HEK293T (cell line): Measurements from ENCODE around the gene SMIM44.
"Not testable (repeated sequence)": the region's sequence is repeated elsewhere in the genome, so short reads cannot be mapped to it uniquely, and the experiment has no call there.

ENCODE experiments used
- CTCF ChIA-PET: fragments of 350-600 bp; formaldehyde crosslinking; extraction: SDS; loops from one replicate; lab custom pipeline; 2021; ENCODE audit warnings: antibody characterized with exemption, inconsistent platforms; lab: Yijun Ruan, JAX
- POLR2A ChIA-PET: fragments of 350-600 bp; formaldehyde crosslinking; extraction: SDS; loops from one replicate; lab custom pipeline; 2020; ENCODE audit warnings: antibody characterized with exemption, inconsistent platforms; lab: Yijun Ruan, JAX
- DNase-seq: peaks from one replicate; pipeline ENCODE4 v3.0.0; 2012; ENCODE audit warnings: mixed read lengths; ENCODE audit errors: extremely low spot score
- ARNT ChIP-seq: fragments of 450-650 bp; IDR thresholded peaks from 2 replicates; pipeline ENCODE4 v1.6.1; 2017; ENCODE audit warnings: mild to moderate bottlenecking
- BHLHE40 ChIP-seq: fragments of 450-650 bp; IDR thresholded peaks from 2 replicates; pipeline ENCODE4 v1.6.1; 2016; ENCODE audit warnings: mild to moderate bottlenecking, moderate library complexity, borderline replicate concordance
- CTBP1 ChIP-seq: fragments of 450-650 bp; IDR thresholded peaks from 2 replicates; pipeline ENCODE4 v1.6.1; 2016; ENCODE audit warnings: borderline replicate concordance
- ELF4 ChIP-seq: fragments of 450-650 bp; IDR thresholded peaks from 2 replicates; pipeline ENCODE4 v1.6.1; 2017; ENCODE audit warnings: antibody characterized with exemption
- FOXA1 ChIP-seq: fragments of 450-650 bp; IDR thresholded peaks from 2 replicates; pipeline ENCODE4 v1.6.1; 2016; ENCODE audit warnings: mild to moderate bottlenecking
- FOXK2 ChIP-seq: fragments of 450-650 bp; IDR thresholded peaks from 2 replicates; pipeline ENCODE4 v1.6.1; 2016; ENCODE audit warnings: mild to moderate bottlenecking
- FOXM1 ChIP-seq: fragments of 450-650 bp; IDR thresholded peaks from 2 replicates; pipeline ENCODE4 v1.6.1; 2017; ENCODE audit warnings: mild to moderate bottlenecking, borderline replicate concordance
- HDGF ChIP-seq: fragments of 450-650 bp; IDR thresholded peaks from 2 replicates; pipeline ENCODE4 v1.6.1; 2017; ENCODE audit warnings: antibody characterized with exemption, borderline replicate concordance
- L3MBTL2 ChIP-seq: fragments of 450-650 bp; conservative IDR thresholded peaks from 2 replicates; pipeline ENCODE4 v1.6.1; 2016; ENCODE audit warnings: mild to moderate bottlenecking
- LEF1 ChIP-seq: fragments of 450-650 bp; IDR thresholded peaks from 2 replicates; pipeline ENCODE4 v1.6.1; 2017; ENCODE audit warnings: mild to moderate bottlenecking, borderline replicate concordance
- NFRKB ChIP-seq: fragments of 450-650 bp; IDR thresholded peaks from 2 replicates; pipeline ENCODE4 v1.6.1; 2016; ENCODE audit warnings: mild to moderate bottlenecking, moderate library complexity
- SP1 ChIP-seq: fragments of 450-650 bp; IDR thresholded peaks from 2 replicates; pipeline ENCODE4 v1.6.1; 2017
- SUZ12 ChIP-seq: fragments of 450-650 bp; IDR thresholded peaks from 2 replicates; pipeline ENCODE4 v1.6.1; 2016; ENCODE audit warnings: mild to moderate bottlenecking
- TARDBP ChIP-seq: fragments of 450-650 bp; IDR thresholded peaks from 2 replicates; pipeline ENCODE4 v1.6.1; 2016
- ZNF384 ChIP-seq: fragments of 450-650 bp; IDR thresholded peaks from 2 replicates; pipeline ENCODE4 v1.6.1; 2016
- TF ChIP-seq, protein P1 (sequence below): fragments of 450-650 bp; IDR thresholded peaks from 2 replicates; pipeline ENCODE4 v1.6.1; 2016

The SMIM44 gene

DNA sequence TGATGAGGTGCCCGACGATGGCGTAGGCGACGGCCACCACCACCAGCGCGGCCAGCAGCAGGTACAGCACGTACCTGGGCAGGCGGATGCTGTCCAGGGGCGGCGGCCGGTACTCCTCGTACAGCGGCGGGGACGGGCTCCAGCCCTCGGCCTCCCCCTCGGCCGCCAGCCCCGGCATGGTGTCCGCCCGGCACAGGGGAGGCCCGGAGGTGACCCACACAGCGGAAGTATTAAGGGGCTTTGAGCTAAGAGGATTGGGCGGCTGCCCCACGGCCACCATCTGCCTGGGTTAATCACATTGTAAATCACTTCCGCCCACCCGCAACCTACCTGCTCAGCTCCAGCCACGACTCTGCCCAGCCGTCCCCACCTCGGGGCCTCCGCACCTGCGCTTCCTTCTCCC lies at the start of gene SMIM44:
TSS of gene SMIM44 (minus strand) at position 216 of the 403 bp plus-strand sequence. CDS start at position 178, 38 bp downstream.
- POLR2A ChIA-PET = no interaction called here
- no peak for DNase-seq
- TF ChIP-seq FOXA1 = no peak
- no peak for TF ChIP-seq LEF1
- CTCF ChIA-PET = interaction anchor here (1.8 to 1.9 kb wide), 2 partner anchors 11 to 155 kb away, joined by 3 to 9 read pairs; no protein-coding TSS in a partner anchor

DNA sequence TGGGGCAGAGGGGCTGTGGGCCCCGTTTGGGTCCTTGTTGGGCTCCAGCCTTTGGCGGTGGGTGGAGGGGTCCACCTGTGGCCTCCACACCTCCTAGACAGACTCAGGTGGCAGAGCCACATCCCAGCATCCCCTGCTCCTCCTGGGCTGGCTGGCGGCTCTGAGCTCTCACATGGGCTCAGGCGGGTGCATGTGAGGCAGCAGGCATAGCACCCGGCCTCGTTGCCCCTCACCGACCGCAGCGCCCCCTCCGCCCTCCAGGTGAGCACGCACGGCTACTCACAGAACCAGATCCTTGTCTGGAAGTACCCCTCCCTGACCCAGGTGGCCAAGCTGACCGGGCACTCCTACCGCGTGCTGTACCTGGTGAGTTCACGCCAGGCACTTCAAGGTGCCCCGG lies 49.8 kb upstream of the SMIM44 start:
- no peak for DNase-seq
- CTCF ChIA-PET = no interaction called here
- POLR2A ChIA-PET = no interaction called here
- TF ChIP-seq SUZ12 = no peak
- no peak for TF ChIP-seq CTBP1
- TF ChIP-seq FOXA1 = no peak
- TF ChIP-seq, protein P1, sequence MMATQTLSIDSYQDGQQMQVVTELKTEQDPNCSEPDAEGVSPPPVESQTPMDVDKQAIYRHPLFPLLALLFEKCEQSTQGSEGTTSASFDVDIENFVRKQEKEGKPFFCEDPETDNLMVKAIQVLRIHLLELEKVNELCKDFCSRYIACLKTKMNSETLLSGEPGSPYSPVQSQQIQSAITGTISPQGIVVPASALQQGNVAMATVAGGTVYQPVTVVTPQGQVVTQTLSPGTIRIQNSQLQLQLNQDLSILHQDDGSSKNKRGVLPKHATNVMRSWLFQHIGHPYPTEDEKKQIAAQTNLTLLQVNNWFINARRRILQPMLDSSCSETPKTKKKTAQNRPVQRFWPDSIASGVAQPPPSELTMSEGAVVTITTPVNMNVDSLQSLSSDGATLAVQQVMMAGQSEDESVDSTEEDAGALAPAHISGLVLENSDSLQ = no peak
- no peak for TF ChIP-seq ARNT
- no peak for TF ChIP-seq LEF1
- no peak for TF ChIP-seq NFRKB
- no peak for TF ChIP-seq BHLHE40
- no peak for TF ChIP-seq ELF4
- TF ChIP-seq L3MBTL2 = no peak
- no peak for TF ChIP-seq HDGF
- TF ChIP-seq FOXK2 = no peak
- no peak for TF ChIP-seq TARDBP
- TF ChIP-seq ZNF384 = no peak
- no peak for TF ChIP-seq SP1
- TF ChIP-seq FOXM1 = no peak

DNA sequence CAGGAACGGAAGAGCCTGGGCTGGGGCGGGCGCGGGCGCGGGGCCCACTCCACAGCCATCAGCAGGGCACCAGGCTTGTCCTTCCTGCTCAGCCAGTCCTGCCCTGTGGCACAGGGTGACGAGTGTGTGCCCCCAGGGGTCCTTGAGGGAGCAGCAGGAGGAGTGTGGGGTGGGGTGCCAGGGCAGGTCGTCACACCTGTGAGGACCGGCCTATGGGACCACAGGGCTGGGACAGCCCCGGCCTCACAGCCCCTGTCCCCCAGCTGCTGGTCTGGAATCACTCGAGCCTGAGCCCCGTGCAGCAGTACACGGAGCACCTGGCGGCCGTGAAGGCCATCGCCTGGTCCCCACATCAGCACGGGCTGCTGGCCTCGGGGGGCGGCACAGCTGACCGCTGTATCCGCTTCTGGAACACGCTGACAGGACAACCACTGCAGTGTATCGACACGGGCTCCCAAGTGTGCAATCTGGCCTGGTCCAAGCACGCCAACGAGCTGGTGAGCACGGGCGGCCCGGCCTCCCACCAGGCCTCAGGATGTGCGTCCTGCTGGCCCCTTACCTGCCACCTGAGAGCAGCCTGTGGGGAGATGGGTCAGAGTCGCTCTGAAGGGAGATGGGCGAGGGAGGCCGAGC lies 49.0 kb upstream of the SMIM44 start:
- CTCF ChIA-PET = interaction anchor here (0.5 kb wide), 1 partner anchor 285 kb away, joined by 3 read pairs; no protein-coding TSS in a partner anchor
- POLR2A ChIA-PET = no interaction called here
- TF ChIP-seq ZNF384 (no peak), ARNT (no peak), FOXM1 (no peak), TARDBP (no peak), ELF4 (no peak), FOXA1 (no peak), HDGF (no peak), SUZ12 (no peak), SP1 (no peak), FOXK2 (no peak), LEF1 (no peak), BHLHE40 (no peak), NFRKB (no peak), CTBP1 (no peak), L3MBTL2 (no peak)
- TF ChIP-seq, protein P1 = no peak
- DNase-seq = no peak

DNA sequence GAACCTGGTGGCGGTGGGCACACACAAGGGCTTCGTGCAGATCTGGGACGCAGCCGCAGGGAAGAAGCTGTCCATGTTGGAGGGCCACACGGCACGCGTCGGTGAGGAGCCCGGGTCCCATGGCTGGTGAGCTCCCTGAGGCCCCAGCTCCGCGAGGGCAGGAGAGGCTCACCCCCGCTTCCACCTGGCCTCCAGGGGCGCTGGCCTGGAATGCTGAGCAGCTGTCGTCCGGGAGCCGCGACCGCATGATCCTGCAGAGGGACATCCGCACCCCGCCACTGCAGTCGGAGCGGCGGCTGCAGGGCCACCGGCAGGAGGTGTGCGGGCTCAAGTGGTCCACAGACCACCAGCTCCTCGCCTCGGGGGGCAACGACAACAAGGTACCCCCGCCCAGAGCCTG lies 48.5 kb upstream of the SMIM44 start:
- DNase-seq = no peak
- TF ChIP-seq SP1 = no peak
- TF ChIP-seq ARNT = no peak
- no peak for TF ChIP-seq NFRKB
- no peak for TF ChIP-seq BHLHE40
- TF ChIP-seq LEF1 = no peak
- TF ChIP-seq CTBP1 = no peak
- TF ChIP-seq FOXM1 = no peak
- TF ChIP-seq FOXK2 = no peak
- TF ChIP-seq FOXA1 = no peak
- no peak for TF ChIP-seq HDGF
- no peak for TF ChIP-seq TARDBP
- TF ChIP-seq, protein P1 = no peak
- no peak for TF ChIP-seq L3MBTL2
- TF ChIP-seq ZNF384 = no peak
- TF ChIP-seq ELF4 = no peak
- no peak for TF ChIP-seq SUZ12
- ChIA-PET CTCF (interaction anchor here (0.5 kb wide), 1 partner anchor 286 kb away, joined by 3 read pairs; no protein-coding TSS in a partner anchor), POLR2A (no interaction called here)

DNA sequence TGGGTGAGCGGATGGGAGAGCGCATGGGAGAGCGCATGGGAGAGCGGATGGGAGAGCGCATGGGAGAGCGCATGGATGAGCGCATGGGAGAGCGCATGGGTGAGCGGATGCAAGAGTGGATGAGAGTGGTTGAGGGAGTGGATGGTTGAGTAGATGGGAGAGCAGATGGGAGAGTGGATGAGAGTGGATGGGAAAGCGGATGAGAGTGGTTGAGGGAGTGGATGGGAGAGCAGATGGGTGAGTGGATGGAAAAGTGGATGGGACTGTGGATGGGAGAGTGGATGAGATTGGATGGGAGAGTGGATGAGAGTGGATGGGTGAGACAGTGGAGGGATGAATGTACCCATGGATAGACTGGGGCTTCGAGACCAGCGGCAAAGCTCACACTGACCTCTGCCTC lies 47.1 kb upstream of the SMIM44 start:
- TF ChIP-seq CTBP1 (no peak), LEF1 (no peak), NFRKB (no peak), TARDBP (no peak), ELF4 (no peak), ARNT (no peak), HDGF (no peak), ZNF384 (no peak), L3MBTL2 (no peak), FOXM1 (no peak), SUZ12 (no peak), SP1 (no peak), BHLHE40 (no peak), FOXK2 (no peak), FOXA1 (no peak)
- TF ChIP-seq, protein P1 = no peak
- ChIA-PET CTCF (no interaction called here), POLR2A (no interaction called here)

DNA sequence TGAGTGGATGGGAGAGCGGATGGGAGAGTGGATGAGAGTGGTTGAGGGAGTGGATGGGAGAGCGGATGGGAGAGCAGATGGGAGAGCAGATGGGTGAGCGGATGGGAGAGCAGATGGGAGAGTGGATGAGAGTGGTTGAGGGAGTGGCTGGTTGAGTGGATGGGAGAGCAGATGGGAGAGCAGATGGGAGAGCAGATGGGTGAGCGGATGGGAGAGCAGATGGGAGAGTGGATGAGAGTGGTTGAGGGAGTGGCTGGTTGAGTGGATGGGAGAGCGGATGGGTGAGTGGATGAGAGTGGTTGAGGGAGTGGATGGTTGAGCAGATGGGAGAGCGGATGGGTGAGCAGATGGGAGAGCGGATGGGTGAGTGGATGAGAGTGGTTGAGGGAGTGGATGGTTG lies 46.1 kb upstream of the SMIM44 start:
- DNase-seq, POLR2A ChIA-PET, CTCF ChIA-PET: not testable (repeated sequence)

More for the DNA sequence above, 47.1 kb upstream of the SMIM44 start:
- no peak for DNase-seq
